H1 (cell line): ENCODE measurements around the gene RAB31. TPM values are rescaled to one million over a fixed set of nuclear protein-coding genes. Genes with fewer than 3 reads are reported as not detected.

ENCODE experiments used
- BACH1 ChIP-seq: IDR thresholded peaks from 2 replicates; pipeline ENCODE4 v1.6.1; 2012; ENCODE audit warnings: low read length, improper control_type of control experiment
- BRCA1 ChIP-seq: IDR thresholded peaks from 2 replicates; pipeline ENCODE4 v1.6.1; 2012; ENCODE audit warnings: low read depth, low read length, improper control_type of control experiment
- CBX8 ChIP-seq: fragments of 300-800, 300-1000 bp; sonication (generic); IDR thresholded peaks from 2 replicates; pipeline ENCODE4 v1.7.1; 2016; ENCODE audit warnings: low read depth, low read length, borderline replicate concordance
- CEBPB ChIP-seq: IDR thresholded peaks from 2 replicates; pipeline ENCODE4 v1.6.1; 2012; ENCODE audit warnings: low read depth, low read length
- HDAC2 ChIP-seq, 2 experiments: fragments of 300-600 bp in 1 of 2; sonication (generic) in 1 of 2; IDR thresholded peaks; 2 replicates each; pipeline ENCODE4 v1.6.1; 2011 to 2012; ENCODE audit warnings: low read depth in 2 of 2, low read length in 2 of 2, mild to moderate bottlenecking in 2 of 2, moderate library complexity in 2 of 2, borderline replicate concordance in 1 of 2, inconsistent platforms in 1 of 2
- KDM4A ChIP-seq: IDR thresholded peaks from one replicate; pipeline ENCODE4 v1.7.1; 2012; ENCODE audit warnings: low read depth, mild to moderate bottlenecking, moderate library complexity, low read length, inconsistent platforms; ENCODE audit not compliant: severe bottlenecking
- POLR2A ChIP-seq, 2 experiments: IDR thresholded peaks; 1 replicate in 1 of 2; 2 replicates in 1 of 2; pipeline ENCODE4 v1.6.1; 2011; ENCODE audit warnings: low read depth in 2 of 2, low read length in 2 of 2, mild to moderate bottlenecking in 2 of 2; ENCODE audit errors: control extremely low read depth in 1 of 2
- RBBP5 ChIP-seq: IDR thresholded peaks from 2 replicates; pipeline ENCODE4 v1.7.1; 2012; ENCODE audit warnings: low read depth, mild to moderate bottlenecking, inconsistent platforms, low read length, moderate library complexity, borderline replicate concordance
- SP2 ChIP-seq: IDR thresholded peaks from 2 replicates; pipeline ENCODE4 v1.6.1; 2012; ENCODE audit warnings: mild to moderate bottlenecking, low read length, inconsistent platforms
- SUZ12 ChIP-seq: fragments of 200-600 bp; sonication (generic); IDR thresholded peaks from 2 replicates; pipeline ENCODE4 v1.6.1; 2012; ENCODE audit warnings: mild to moderate bottlenecking, inconsistent platforms, low read length, moderate library complexity, mixed read lengths
- polyA plus RNA-seq, 7 experiments: library from polyadenylated mRNA; depleted of rRNA in 3 of 7; stranded (reverse) in 5 of 7; unstranded in 2 of 7; fragments of >200 nt in 5 of 7; fragments of 200-250 nt in 2 of 7; gene quantifications; 1 replicate in 5 of 7; 2 replicates in 1 of 7; 4 replicates in 1 of 7; pipeline versions ENCODE4 v1.2.1 to v1.2.3, GENCODE V29; 2011 to 2013; ENCODE audit warnings: missing spikeins in 2 of 7, mixed read lengths in 2 of 7
- total RNA-seq: library from RNA; stranded (reverse); fragmentation: NEBNext Ultra II Directional; extraction: Animal tissue kit (Norgen Biotek cat#: 25700); gene quantifications from 2 replicates; pipeline ENCODE4 v1.2.1, GENCODE V29; 2021
- TF ChIP-seq, protein P1 (sequence below): fragments of 300-600 bp; sonication (generic); IDR thresholded peaks from 2 replicates; pipeline ENCODE4 v1.7.1; 2012; ENCODE audit warnings: low read length, moderate library complexity, mild to moderate bottlenecking, inconsistent platforms; ENCODE audit not compliant: insufficient replicate concordance

Gene RAB31
- total and polyA plus RNA-seq, 2 of the 8 experiments (the other 6 are each of a cell fraction or from before 2014, with no cell fraction given) = 15.2 to 40.9 TPM

DNA sequence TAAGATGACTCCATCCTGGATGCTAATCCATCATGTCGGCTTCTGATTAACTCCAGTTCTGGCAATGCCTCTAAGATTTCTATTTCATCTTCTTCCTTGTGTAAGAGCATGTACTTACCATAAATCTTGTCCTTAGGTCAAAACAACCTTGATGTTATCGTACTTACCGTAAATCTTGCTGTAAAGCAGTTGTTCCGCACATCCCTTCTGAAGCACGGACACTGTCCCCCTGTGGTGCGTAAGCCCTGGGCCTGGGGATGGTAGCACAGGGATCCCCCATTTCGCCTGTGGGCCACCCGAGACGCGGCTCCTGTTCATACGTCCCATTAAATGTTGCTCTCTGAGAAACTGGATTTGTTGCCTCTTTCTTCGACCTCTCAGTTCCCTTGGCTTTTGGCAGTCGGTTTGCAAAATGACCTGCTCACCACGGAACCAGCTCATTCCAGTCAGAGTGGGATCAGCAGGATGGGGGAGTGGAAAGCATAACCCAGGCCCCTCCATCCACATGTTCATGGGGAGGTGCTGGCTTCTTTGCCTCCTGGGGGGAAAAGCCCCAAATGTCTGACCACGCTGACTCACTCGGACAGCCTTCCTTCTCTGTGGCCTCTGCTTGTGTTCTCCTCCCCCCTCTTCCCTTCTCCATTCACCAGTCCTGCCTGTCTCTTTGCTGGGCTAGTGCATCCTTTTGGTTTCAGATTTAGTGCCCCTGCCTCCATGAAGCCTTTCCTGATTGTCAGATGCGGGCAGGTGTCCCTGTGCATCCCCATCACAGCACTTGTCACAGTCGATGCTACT, 49.9 kb downstream of the RAB31 start (continued):
- TF ChIP-seq, protein P1, sequence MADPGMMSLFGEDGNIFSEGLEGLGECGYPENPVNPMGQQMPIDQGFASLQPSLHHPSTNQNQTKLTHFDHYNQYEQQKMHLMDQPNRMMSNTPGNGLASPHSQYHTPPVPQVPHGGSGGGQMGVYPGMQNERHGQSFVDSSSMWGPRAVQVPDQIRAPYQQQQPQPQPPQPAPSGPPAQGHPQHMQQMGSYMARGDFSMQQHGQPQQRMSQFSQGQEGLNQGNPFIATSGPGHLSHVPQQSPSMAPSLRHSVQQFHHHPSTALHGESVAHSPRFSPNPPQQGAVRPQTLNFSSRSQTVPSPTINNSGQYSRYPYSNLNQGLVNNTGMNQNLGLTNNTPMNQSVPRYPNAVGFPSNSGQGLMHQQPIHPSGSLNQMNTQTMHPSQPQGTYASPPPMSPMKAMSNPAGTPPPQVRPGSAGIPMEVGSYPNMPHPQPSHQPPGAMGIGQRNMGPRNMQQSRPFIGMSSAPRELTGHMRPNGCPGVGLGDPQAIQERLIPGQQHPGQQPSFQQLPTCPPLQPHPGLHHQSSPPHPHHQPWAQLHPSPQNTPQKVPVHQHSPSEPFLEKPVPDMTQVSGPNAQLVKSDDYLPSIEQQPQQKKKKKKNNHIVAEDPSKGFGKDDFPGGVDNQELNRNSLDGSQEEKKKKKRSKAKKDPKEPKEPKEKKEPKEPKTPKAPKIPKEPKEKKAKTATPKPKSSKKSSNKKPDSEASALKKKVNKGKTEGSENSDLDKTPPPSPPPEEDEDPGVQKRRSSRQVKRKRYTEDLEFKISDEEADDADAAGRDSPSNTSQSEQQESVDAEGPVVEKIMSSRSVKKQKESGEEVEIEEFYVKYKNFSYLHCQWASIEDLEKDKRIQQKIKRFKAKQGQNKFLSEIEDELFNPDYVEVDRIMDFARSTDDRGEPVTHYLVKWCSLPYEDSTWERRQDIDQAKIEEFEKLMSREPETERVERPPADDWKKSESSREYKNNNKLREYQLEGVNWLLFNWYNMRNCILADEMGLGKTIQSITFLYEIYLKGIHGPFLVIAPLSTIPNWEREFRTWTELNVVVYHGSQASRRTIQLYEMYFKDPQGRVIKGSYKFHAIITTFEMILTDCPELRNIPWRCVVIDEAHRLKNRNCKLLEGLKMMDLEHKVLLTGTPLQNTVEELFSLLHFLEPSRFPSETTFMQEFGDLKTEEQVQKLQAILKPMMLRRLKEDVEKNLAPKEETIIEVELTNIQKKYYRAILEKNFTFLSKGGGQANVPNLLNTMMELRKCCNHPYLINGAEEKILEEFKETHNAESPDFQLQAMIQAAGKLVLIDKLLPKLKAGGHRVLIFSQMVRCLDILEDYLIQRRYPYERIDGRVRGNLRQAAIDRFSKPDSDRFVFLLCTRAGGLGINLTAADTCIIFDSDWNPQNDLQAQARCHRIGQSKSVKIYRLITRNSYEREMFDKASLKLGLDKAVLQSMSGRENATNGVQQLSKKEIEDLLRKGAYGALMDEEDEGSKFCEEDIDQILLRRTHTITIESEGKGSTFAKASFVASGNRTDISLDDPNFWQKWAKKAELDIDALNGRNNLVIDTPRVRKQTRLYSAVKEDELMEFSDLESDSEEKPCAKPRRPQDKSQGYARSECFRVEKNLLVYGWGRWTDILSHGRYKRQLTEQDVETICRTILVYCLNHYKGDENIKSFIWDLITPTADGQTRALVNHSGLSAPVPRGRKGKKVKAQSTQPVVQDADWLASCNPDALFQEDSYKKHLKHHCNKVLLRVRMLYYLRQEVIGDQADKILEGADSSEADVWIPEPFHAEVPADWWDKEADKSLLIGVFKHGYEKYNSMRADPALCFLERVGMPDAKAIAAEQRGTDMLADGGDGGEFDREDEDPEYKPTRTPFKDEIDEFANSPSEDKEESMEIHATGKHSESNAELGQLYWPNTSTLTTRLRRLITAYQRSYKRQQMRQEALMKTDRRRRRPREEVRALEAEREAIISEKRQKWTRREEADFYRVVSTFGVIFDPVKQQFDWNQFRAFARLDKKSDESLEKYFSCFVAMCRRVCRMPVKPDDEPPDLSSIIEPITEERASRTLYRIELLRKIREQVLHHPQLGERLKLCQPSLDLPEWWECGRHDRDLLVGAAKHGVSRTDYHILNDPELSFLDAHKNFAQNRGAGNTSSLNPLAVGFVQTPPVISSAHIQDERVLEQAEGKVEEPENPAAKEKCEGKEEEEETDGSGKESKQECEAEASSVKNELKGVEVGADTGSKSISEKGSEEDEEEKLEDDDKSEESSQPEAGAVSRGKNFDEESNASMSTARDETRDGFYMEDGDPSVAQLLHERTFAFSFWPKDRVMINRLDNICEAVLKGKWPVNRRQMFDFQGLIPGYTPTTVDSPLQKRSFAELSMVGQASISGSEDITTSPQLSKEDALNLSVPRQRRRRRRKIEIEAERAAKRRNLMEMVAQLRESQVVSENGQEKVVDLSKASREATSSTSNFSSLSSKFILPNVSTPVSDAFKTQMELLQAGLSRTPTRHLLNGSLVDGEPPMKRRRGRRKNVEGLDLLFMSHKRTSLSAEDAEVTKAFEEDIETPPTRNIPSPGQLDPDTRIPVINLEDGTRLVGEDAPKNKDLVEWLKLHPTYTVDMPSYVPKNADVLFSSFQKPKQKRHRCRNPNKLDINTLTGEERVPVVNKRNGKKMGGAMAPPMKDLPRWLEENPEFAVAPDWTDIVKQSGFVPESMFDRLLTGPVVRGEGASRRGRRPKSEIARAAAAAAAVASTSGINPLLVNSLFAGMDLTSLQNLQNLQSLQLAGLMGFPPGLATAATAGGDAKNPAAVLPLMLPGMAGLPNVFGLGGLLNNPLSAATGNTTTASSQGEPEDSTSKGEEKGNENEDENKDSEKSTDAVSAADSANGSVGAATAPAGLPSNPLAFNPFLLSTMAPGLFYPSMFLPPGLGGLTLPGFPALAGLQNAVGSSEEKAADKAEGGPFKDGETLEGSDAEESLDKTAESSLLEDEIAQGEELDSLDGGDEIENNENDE = no peak
- TF ChIP-seq BRCA1 (no peak), CEBPB (no peak), RBBP5 (no peak), HDAC2 (IDR thresholded peaks at IDR 0.05; ENCODE audit: borderline replicate concordance in 1 of 2, low read depth in 2 of 2, low read length in 2 of 2) (no peak), POLR2A (IDR thresholded peaks at IDR 0.05; ENCODE audit: control extremely low read depth in 1 of 2, low read depth in 2 of 2, low read length in 2 of 2) (no peak), SP2 (no peak), BACH1 (no peak), KDM4A (no peak), SUZ12 (no peak), CBX8 (no peak)
